Measurements from ENCODE around the gene RENBP.

GRCh38 chrX:153927672-153927921, 16.8 kb downstream of the RENBP start:
- no peak for TF ChIP-seq CTCF (conservative IDR thresholded peaks at IDR 0.05 in 1 of 2, IDR thresholded peaks at IDR 0.05 in 1 of 2; ENCODE audit: extremely low read depth in 1 of 2, insufficient read depth in 1 of 2, low read depth in 1 of 2, low read length in 2 of 2)
- no peak for TF ChIP-seq EZH2 (IDR thresholded peaks at IDR 0.05; ENCODE audit: borderline replicate concordance, low read length)

All from mammary epithelial cell (primary cell).